GF-D8 (cell line): Measurements from ENCODE around the gene PCDHB10.
"Not testable (repeated sequence)": the region's sequence is repeated elsewhere in the genome, so short reads cannot be mapped to it uniquely, and the experiment has no call there.

Source experiments
- DNase-seq: peaks from one replicate; lab custom pipeline; 2025; lab: John Stamatoyannopoulos, UW

PCDHB10 gene

GRCh38 chr5:141188682-141189081 lies 3.5 kb upstream of the PCDHB10 start:
- DNase-seq = not testable (repeated sequence)

GRCh38 chr5:141189131-141189530 lies 3.0 kb upstream of the PCDHB10 start:
- not testable (repeated sequence) for DNase-seq

- DNase-seq = not testable (repeated sequence)
These were observed 2.2 kb downstream of the PCDHB10 start for GRCh38 chr5:141194332-141194731.

GRCh38 chr5:141196363-141196762 lies 4.2 kb downstream of the PCDHB10 start:
- no peak for DNase-seq

GRCh38 chr5:141199359-141200235 lies 7.4 kb downstream of the PCDHB10 start, which contains the start of gene PCDHB11:
TSS of gene PCDHB11 (plus strand) at chr5:141199627. CDS start at chr5:141199775, 148 bp downstream.
- DNase-seq = no peak

- not testable (repeated sequence) for DNase-seq
These were observed 9.0 kb downstream of the PCDHB10 start for GRCh38 chr5:141201126-141201525.

GRCh38 chr5:141201646-141202045 lies 9.5 kb downstream of the PCDHB10 start:
- DNase-seq = not testable (repeated sequence)

- no peak for DNase-seq
These were observed 16.3 kb downstream of the PCDHB10 start, which contains the start of gene PCDHB12 for GRCh38 chr5:141208478-141208877. TSS of gene PCDHB12 (plus strand) at chr5:141208719. CDS start at chr5:141208908, 189 bp downstream.

GRCh38 chr5:141210281-141210680 lies 18.1 kb downstream of the PCDHB10 start:
- not testable (repeated sequence) for DNase-seq

- DNase-seq = not testable (repeated sequence)
These were observed 18.7 kb downstream of the PCDHB10 start for GRCh38 chr5:141210849-141211248.

GRCh38 chr5:141213656-141214339 lies 21.6 kb downstream of the PCDHB10 start, which contains the start of gene PCDHB13:
TSS of gene PCDHB13 (plus strand) at chr5:141213919. CDS start at chr5:141214124, 205 bp downstream.
- not testable (repeated sequence) for DNase-seq

- DNase-seq = not testable (repeated sequence)
These were observed 22.4 kb downstream of the PCDHB10 start for GRCh38 chr5:141214583-141214982.

GRCh38 chr5:141215504-141215903 lies 23.4 kb downstream of the PCDHB10 start:
- DNase-seq = not testable (repeated sequence)

GRCh38 chr5:141216035-141216434 lies 23.9 kb downstream of the PCDHB10 start:
- not testable (repeated sequence) for DNase-seq

- no peak for DNase-seq
These were observed 31.1 kb downstream of the PCDHB10 start, which contains the start of gene PCDHB14 for GRCh38 chr5:141223112-141223783. TSS of gene PCDHB14 (plus strand) at chr5:141223343. CDS start at chr5:141223506, 163 bp downstream.

GRCh38 chr5:141224844-141225243 lies 32.7 kb downstream of the PCDHB10 start:
- not testable (repeated sequence) for DNase-seq

- DNase-seq = not testable (repeated sequence)
These were observed 33.3 kb downstream of the PCDHB10 start for GRCh38 chr5:141225421-141225820.

GRCh38 chr5:141234109-141234667 lies 42.0 kb downstream of the PCDHB10 start:
- DNase-seq = no peak

- not testable (repeated sequence) for DNase-seq
These were observed 43.8 kb downstream of the PCDHB10 start for GRCh38 chr5:141235922-141236321.

GRCh38 chr5:141236516-141237313 lies 44.6 kb downstream of the PCDHB10 start:
- no peak for DNase-seq

GRCh38 chr5:141241496-141241895 lies 49.3 kb downstream of the PCDHB10 start:
- no peak for DNase-seq
